ENCODE results near the gene MYO16. TPM values are rescaled to one million over a fixed set of nuclear protein-coding genes. Genes with fewer than 3 reads are reported as not detected.

MYO16 gene
- polyA plus RNA-seq, 2 of the 4 experiments (the other 2 are of a cell fraction) = 0.03 to 0.06 TPM

- peak; percentile 38 for TF ChIP-seq FOSL2 (IDR thresholded peaks at IDR 0.05)
- peak; percentile 73 for TF ChIP-seq FOSL2 (CRISPR knock-in tag; IDR thresholded peaks at IDR 0.05)
- TF ChIP-seq TP53 (CRISPR knock-in tag; IDR thresholded peaks at IDR 0.05) = no peak
- TF ChIP-seq, protein P1, sequence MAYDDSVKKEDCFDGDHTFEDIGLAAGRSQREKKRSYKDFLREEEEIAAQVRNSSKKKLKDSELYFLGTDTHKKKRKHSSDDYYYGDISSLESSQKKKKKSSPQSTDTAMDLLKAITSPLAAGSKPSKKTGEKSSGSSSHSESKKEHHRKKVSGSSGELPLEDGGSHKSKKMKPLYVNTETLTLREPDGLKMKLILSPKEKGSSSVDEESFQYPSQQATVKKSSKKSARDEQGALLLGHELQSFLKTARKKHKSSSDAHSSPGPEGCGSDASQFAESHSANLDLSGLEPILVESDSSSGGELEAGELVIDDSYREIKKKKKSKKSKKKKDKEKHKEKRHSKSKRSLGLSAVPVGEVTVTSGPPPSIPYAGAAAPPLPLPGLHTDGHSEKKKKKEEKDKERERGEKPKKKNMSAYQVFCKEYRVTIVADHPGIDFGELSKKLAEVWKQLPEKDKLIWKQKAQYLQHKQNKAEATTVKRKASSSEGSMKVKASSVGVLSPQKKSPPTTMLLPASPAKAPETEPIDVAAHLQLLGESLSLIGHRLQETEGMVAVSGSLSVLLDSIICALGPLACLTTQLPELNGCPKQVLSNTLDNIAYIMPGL (CRISPR knock-in tag; IDR thresholded peaks at IDR 0.05; ENCODE audit: borderline replicate concordance) = no peak
- 0 out of 5 replicates have a peak, but pooled peaks of 1 of the 2 experiments have one; percentile 2 for TF ChIP-seq RAD21 (conservative IDR thresholded peaks at IDR 0.05 in 1 of 2, IDR thresholded peaks at IDR 0.05 in 1 of 2)
- peak in 1 of 2 experiments; percentile 48; a peak in 1 of 4 replicates for TF ChIP-seq CEBPB (IDR thresholded peaks at IDR 0.05)
- peak; percentile 60; the same call in 1 of the 2 replicates for TF ChIP-seq JUNB (IDR thresholded peaks at IDR 0.05)
- TF ChIP-seq KDM1A (IDR thresholded peaks at IDR 0.05; ENCODE audit: low read depth) = no peak
- peak; percentile 57; the same call in 1 of the 2 replicates for TF ChIP-seq GATA3 (IDR thresholded peaks at IDR 0.05; ENCODE audit: borderline replicate concordance)
- peak in 1 of 2 experiments; percentile 54; a peak in 2 of 5 replicates for TF ChIP-seq JUN (IDR thresholded peaks at IDR 0.05)
- ChIA-PET CTCF (interaction anchor here (1.5 to 1.9 kb wide), 3 partner anchors 10 to 627 kb away, joined by 4 to 6 read pairs (median 5); no protein-coding TSS in a partner anchor), POLR2A (no interaction called here)
- H3K4me2 ChIP-seq = peak overlapping the region; percentile 85
- ATAC-seq = peak; percentile 74 to 79
- peak overlapping the region; percentile 92 to 95 for H3K27ac ChIP-seq
- no peaks in the 10 kb centered on the region for H3K9me3 ChIP-seq
- peak in 1 of 2 experiments; percentile 54 for DNase-seq (ENCODE audit: low read depth in 1 of 2, low spot score in 1 of 2)
- FAIRE-seq = no peak
- H3K4me1 ChIP-seq = peaks cover 85% of the 10 kb centered on the region
- H3K4me3 ChIP-seq = no peak overlapping the region; the same call in 2 of the 3 replicates
- WGBS (ENCODE audit: missing lambda C conversion rate) = 2% methylated on average over 16 of the region's 16 CpGs
Observed at GRCh38 chr13:109156181-109156935, 526.9 kb downstream of the MYO16 start.

- no peaks in the 10 kb centered on the region for H3K9me3 ChIP-seq
- CTCF ChIA-PET = no interaction called here
- no peak for ATAC-seq
- H3K4me3 ChIP-seq = no peak overlapping the region
- POLR2A ChIA-PET = no interaction called here
- DNase-seq (ENCODE audit: low read depth in 1 of 2, low spot score in 1 of 2) = no peak
- H3K27ac ChIP-seq = peak overlapping the region; percentile 92 to 95
- peak overlapping the region; percentile 85 for H3K4me2 ChIP-seq
- 70% methylated on average over 5 of the region's 5 CpGs for WGBS (ENCODE audit: missing lambda C conversion rate)
- TF ChIP-seq KDM5A (IDR thresholded peaks at IDR 0.05) (no peak), HEYL (CRISPR knock-in tag; IDR thresholded peaks at IDR 0.05) (no peak), EHMT2 (IDR thresholded peaks at IDR 0.05; ENCODE audit: low read depth) (no peak), CBX8 (IDR thresholded peaks at IDR 0.05) (no peak), KDM1A (IDR thresholded peaks at IDR 0.05; ENCODE audit: low read depth) (no peak), MAX (IDR thresholded peaks at IDR 0.05) (no peak), JUNB (IDR thresholded peaks at IDR 0.05) (no peak), CHD2 (IDR thresholded peaks at IDR 0.05; ENCODE audit: low read length, partially characterized antibody) (no peak), TFCP2L1 (CRISPR knock-in tag; IDR thresholded peaks at IDR 0.05) (no peak), MAFK (IDR thresholded peaks at IDR 0.05; ENCODE audit: partially characterized antibody) (no peak), RARB (CRISPR knock-in tag; IDR thresholded peaks at IDR 0.05) (no peak), BHLHE40 (IDR thresholded peaks at IDR 0.05; ENCODE audit: low read depth, low read length) (no peak), ZSCAN20 (CRISPR knock-in tag; IDR thresholded peaks at IDR 0.05) (no peak), TP53 (CRISPR knock-in tag; IDR thresholded peaks at IDR 0.05) (no peak), GATA3 (IDR thresholded peaks at IDR 0.05; ENCODE audit: borderline replicate concordance) (no peak), RAD21 (conservative IDR thresholded peaks at IDR 0.05 in 1 of 2, IDR thresholded peaks at IDR 0.05 in 1 of 2) (no peak), ZFP36 (IDR thresholded peaks at IDR 0.05; ENCODE audit: borderline replicate concordance, partially characterized antibody) (no peak), JUN (IDR thresholded peaks at IDR 0.05) (no peak), PHF8 (IDR thresholded peaks at IDR 0.05; ENCODE audit: borderline replicate concordance, low read depth) (no peak)
- TF ChIP-seq, protein P1 (CRISPR knock-in tag; IDR thresholded peaks at IDR 0.05; ENCODE audit: borderline replicate concordance) = no peak
- no peak for FAIRE-seq
- peaks cover 77% of the 10 kb centered on the region for H3K4me1 ChIP-seq
Observed at GRCh38 chr13:109157275-109157674, 527.9 kb downstream of the MYO16 start.
